Measurements from ENCODE around the gene CLCN5.

DNA sequence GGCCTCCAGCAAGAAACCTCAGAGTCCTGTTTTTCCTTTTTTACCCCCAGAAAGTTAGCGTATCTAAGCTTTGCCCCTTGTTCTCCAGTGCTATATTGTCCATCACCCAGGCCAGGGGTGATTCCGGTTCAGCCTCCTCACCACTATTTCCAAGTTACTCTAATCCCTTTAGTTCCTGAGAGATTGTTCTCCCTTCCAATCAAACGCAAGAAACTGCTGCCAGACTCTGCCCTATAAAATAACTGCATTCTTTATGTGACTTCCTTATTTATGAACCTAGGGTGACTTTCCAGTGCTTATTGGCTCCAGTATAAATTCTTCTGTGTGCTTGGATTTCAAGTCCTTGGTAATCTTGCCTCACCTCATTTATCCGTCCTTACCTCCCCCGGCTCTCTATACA, 65.7 kb downstream of the CLCN5 start:
- TF ChIP-seq, protein P1, sequence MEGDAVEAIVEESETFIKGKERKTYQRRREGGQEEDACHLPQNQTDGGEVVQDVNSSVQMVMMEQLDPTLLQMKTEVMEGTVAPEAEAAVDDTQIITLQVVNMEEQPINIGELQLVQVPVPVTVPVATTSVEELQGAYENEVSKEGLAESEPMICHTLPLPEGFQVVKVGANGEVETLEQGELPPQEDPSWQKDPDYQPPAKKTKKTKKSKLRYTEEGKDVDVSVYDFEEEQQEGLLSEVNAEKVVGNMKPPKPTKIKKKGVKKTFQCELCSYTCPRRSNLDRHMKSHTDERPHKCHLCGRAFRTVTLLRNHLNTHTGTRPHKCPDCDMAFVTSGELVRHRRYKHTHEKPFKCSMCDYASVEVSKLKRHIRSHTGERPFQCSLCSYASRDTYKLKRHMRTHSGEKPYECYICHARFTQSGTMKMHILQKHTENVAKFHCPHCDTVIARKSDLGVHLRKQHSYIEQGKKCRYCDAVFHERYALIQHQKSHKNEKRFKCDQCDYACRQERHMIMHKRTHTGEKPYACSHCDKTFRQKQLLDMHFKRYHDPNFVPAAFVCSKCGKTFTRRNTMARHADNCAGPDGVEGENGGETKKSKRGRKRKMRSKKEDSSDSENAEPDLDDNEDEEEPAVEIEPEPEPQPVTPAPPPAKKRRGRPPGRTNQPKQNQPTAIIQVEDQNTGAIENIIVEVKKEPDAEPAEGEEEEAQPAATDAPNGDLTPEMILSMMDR (conservative IDR thresholded peaks at IDR 0.05; ENCODE audit: low read depth in 2 of 2), result no peak
- TF ChIP-seq CREB1 (CRISPR knock-in tag; IDR thresholded peaks at IDR 0.05; ENCODE audit: low read depth), result no peak
